ENCODE results near the gene KASH5. TPM values are rescaled to one million over a fixed set of nuclear protein-coding genes. Genes with fewer than 3 reads are reported as not detected.

The KASH5 gene
- total and polyA plus RNA-seq, 9 donors, result 0.15 to 0.23 TPM; not detected in 7

- Histone ChIP-seq H3K36me3 (no peaks in the 10 kb centered on the region), H3K4me3 (no peak overlapping the region), H3K9me3 (no peaks in the 10 kb centered on the region), H3K4me1 (ENCODE audit: insufficient read depth) (no peaks in the 10 kb centered on the region), H3K27me3 (no peaks in the 10 kb centered on the region), H3K27ac (no peak overlapping the region)
- TF ChIP-seq POLR2A (IDR thresholded peaks at IDR 0.05), result no peak
- no peak for TF ChIP-seq EP300 (IDR thresholded peaks at IDR 0.05)
- no peak for TF ChIP-seq CTCF (IDR thresholded peaks at IDR 0.05)
- no peak for DNase-seq
- intact Hi-C loops (cut with DNase I), result no loop called here
- WGBS, 3 donors, result 72 to 75% (median 72%) methylated on average over 3 of the region's 3 CpGs
Measured at GRCh38 chr19:49411681-49412326, 23.8 kb downstream of the KASH5 start.

GRCh38 chr19:49413348-49413747 lies 25.3 kb downstream of the KASH5 start:
- intact Hi-C loops (cut with DNase I), result no loop called here
- Histone ChIP-seq H3K27me3 (no peaks in the 10 kb centered on the region), H3K27ac (no peak overlapping the region), H3K36me3 (no peaks in the 10 kb centered on the region), H3K4me3 (no peak overlapping the region), H3K9me3 (no peaks in the 10 kb centered on the region), H3K4me1 (ENCODE audit: insufficient read depth) (no peaks in the 10 kb centered on the region)
- DNase-seq, result no peak
- TF ChIP-seq EP300 (IDR thresholded peaks at IDR 0.05) (no peak), POLR2A (IDR thresholded peaks at IDR 0.05) (no peak), CTCF (IDR thresholded peaks at IDR 0.05) (no peak)
- WGBS, 3 donors, result 15 to 44% (median 28%) methylated on average over 9 of the region's 9 CpGs

- Histone ChIP-seq H3K4me1 (ENCODE audit: insufficient read depth) (no peaks in the 10 kb centered on the region), H3K27ac (no peak overlapping the region), H3K9me3 (no peaks in the 10 kb centered on the region), H3K27me3 (no peaks in the 10 kb centered on the region), H3K4me3 (no peak overlapping the region), H3K36me3 (no peaks in the 10 kb centered on the region)
- TF ChIP-seq CTCF (IDR thresholded peaks at IDR 0.05) (no peak), POLR2A (IDR thresholded peaks at IDR 0.05) (no peak), EP300 (IDR thresholded peaks at IDR 0.05) (no peak)
- intact Hi-C loops (cut with DNase I), result no loop called here
- no peak for DNase-seq
- 84 to 90% (median 87%) methylated on average over 3 of the region's 3 CpGs for WGBS, 3 donors
Measured at GRCh38 chr19:49414256-49414655, 26.2 kb downstream of the KASH5 start.

- intact Hi-C loops (cut with DNase I), result no loop called here
- 26 to 38% (median 31%) methylated on average over 15 of the region's 15 CpGs for WGBS, 3 donors
- TF ChIP-seq POLR2A (IDR thresholded peaks at IDR 0.05) (no peak), EP300 (IDR thresholded peaks at IDR 0.05) (no peak), CTCF (IDR thresholded peaks at IDR 0.05) (no peak)
- H3K27ac ChIP-seq, result no peak overlapping the region
- no peaks in the 10 kb centered on the region for H3K27me3 ChIP-seq
- no peak for DNase-seq
- no peak overlapping the region for H3K4me3 ChIP-seq
- H3K9me3 ChIP-seq, result no peaks in the 10 kb centered on the region
- no peaks in the 10 kb centered on the region for H3K4me1 ChIP-seq (ENCODE audit: insufficient read depth)
- no peaks in the 10 kb centered on the region for H3K36me3 ChIP-seq
Measured at GRCh38 chr19:49415102-49415809, 27.2 kb downstream of the KASH5 start.

Measured in ovary (tissue), 9 donors.